ENCODE data around the gene TADA1. TPM values are rescaled to one million over a fixed set of nuclear protein-coding genes. Genes with fewer than 3 reads are reported as not detected.

TADA1 gene
- total RNA-seq, 2 donors from 2014 or later, result 10.1 to 12.1 TPM

DNA sequence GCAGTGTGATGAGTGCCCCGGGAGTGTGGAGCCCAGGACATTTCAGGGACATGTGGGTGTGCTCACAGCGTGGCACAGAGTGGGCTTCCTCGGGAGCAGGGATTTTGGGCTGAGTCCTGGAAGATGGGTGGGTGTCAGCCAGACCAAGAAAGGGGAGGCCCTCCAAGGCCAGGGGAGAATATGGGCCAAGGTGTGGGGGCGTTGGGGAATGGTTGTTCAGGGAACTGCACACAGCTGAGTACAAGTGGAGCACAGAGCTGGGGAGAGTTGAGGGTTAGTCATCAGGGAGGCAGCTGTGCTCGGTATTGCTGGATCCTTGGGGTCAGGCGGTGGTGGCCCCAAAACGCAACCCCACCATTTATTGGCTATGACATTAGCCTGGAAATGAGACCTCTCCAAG, 31.3 kb downstream of the TADA1 start:
- peaks cover 15% of the 10 kb centered on the region for H3K4me1 ChIP-seq
- no peaks in the 10 kb centered on the region for H3K9me3 ChIP-seq
- peaks cover 6% of the 10 kb centered on the region for H3K36me3 ChIP-seq
- DNase-seq, result no peak
- H3K27ac ChIP-seq, result peak overlapping the region; percentile 3
- intact Hi-C loops (cut with DNase I), result no loop called here
- TF ChIP-seq, protein P1, sequence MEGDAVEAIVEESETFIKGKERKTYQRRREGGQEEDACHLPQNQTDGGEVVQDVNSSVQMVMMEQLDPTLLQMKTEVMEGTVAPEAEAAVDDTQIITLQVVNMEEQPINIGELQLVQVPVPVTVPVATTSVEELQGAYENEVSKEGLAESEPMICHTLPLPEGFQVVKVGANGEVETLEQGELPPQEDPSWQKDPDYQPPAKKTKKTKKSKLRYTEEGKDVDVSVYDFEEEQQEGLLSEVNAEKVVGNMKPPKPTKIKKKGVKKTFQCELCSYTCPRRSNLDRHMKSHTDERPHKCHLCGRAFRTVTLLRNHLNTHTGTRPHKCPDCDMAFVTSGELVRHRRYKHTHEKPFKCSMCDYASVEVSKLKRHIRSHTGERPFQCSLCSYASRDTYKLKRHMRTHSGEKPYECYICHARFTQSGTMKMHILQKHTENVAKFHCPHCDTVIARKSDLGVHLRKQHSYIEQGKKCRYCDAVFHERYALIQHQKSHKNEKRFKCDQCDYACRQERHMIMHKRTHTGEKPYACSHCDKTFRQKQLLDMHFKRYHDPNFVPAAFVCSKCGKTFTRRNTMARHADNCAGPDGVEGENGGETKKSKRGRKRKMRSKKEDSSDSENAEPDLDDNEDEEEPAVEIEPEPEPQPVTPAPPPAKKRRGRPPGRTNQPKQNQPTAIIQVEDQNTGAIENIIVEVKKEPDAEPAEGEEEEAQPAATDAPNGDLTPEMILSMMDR (IDR thresholded peaks at IDR 0.05), result no peak
- no peak overlapping the region for H3K4me3 ChIP-seq
- H3K27me3 ChIP-seq, result no peaks in the 10 kb centered on the region
- no peak overlapping the region for H3K9ac ChIP-seq (ENCODE audit: low read depth in 2 of 2, low read length in 2 of 2)

DNA sequence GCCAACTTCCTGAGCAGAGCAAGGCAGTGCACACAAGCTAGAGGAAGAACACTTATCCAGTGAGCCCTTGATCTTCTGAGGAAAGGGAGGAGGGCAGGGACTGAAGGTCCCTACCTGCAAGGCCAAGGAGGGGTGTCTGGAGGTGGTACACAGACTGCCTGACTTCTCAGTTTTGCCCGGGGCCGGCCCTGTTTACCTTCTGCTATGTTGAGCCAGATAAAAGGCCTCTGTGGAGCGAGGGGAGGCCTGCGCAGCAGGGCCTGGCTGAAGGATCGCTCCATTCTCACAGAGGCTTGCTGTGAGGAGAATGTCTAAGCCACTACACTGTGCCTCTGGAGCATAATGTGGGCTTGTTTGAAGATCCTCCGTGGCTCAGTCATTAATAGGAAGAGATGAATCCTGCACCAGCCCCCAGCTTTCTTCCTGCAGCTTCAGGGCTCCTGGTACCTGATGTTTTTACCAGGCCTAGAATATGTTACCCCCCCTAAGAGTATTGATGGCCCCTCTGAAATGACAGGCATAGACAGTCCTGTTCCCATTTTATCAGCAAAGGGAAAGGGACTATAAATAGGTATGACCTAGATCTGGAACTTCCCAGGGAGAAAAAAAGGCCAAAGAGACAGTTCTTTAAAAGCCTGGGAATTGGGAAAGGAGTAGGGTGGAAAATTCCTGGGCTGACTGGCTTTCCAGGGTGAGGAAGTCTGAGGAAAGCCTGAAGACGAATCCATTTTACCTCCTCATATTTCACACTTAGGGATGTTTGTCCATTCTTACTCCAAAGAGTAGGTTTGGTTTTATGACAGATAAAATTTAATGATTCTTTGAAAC, 32.1 kb downstream of the TADA1 start:
- peaks cover 15% of the 10 kb centered on the region for H3K4me1 ChIP-seq
- DNase-seq, result no peak
- TF ChIP-seq, protein P1 (IDR thresholded peaks at IDR 0.05), result no peak
- no peak overlapping the region for H3K9ac ChIP-seq (ENCODE audit: low read depth in 2 of 2, low read length in 2 of 2)
- intact Hi-C loops (cut with DNase I), result no loop called here
- no peaks in the 10 kb centered on the region for H3K9me3 ChIP-seq
- peaks cover 6% of the 10 kb centered on the region for H3K36me3 ChIP-seq
- no peak overlapping the region for H3K4me3 ChIP-seq
- H3K27ac ChIP-seq, result peak overlapping the region; percentile 3
- H3K27me3 ChIP-seq, result no peaks in the 10 kb centered on the region

DNA sequence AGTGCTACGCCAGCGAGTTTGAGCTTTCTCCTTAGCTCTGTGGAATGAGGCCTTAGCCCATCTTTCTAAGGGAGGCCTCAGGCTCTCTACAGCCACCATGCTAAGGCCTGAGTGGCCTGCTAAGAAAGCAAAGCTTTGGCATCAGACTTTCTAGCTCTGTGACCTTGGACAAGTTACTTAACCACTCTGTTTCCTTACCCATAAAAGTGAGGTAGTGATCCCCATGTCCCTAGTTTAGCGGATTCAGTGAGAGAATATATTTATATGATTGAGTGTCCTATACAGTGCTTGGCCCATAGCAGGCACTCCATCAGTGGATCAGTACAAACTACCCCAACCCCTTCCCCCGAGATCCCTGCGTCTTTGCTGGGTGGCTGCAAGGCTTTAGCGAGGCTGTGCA, 32.7 kb downstream of the TADA1 start:
- DNase-seq, result no peak
- Histone ChIP-seq H3K4me1 (peaks cover 19% of the 10 kb centered on the region), H3K27ac (peak overlapping the region; percentile 3), H3K27me3 (no peaks in the 10 kb centered on the region), H3K9me3 (no peaks in the 10 kb centered on the region), H3K36me3 (peaks cover 6% of the 10 kb centered on the region), H3K4me3 (no peak overlapping the region), H3K9ac (ENCODE audit: low read depth in 2 of 2, low read length in 2 of 2) (no peak overlapping the region)
- intact Hi-C loops (cut with DNase I), result no loop called here
- TF ChIP-seq, protein P1 (IDR thresholded peaks at IDR 0.05), result no peak

DNA sequence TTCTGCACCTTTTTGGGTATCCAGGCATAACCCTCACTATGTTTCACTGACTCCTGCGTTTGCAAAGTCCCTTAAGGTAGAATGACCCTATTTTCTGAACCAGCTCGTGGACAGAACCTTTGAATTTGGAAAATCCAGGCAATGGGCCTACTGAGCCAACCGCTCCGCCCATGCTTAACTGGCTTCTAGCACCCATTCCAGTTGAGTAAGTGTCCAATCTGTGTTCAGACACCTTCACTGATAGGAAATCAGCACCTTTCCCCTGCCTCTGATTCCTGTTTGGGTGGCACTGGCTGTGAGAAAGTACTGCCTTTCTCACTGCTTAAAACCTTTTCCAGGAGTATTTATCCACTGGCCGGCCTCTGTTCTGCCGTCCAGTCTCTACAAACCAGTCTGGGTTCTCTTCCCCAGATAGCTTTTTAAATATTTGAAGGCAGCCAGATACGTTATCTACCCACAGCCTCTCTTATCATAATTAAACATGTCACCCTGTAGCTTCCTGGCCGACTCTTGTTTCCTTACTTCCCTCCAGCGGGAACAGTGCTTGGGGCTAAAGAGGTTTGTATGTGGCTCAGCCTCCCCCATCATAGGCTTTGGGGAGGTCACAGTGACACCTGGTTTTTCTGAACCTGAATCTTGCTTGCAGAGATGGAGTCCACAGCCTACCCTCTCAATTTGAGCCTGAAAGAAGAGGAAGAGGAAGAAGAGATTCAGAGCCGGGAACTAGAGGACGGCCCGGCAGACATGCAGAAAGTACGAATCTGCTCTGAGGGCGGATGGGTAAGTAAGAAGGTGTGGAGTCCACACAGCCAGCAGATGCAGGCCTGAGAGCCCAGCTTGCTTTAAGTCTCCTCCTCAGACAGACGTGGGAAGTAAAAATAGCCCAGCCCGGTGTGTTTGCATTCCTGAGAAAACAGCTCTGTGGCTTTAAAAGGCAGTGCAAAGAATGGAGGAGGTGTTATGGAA, 35.5 kb downstream of the TADA1 start:
- intact Hi-C loops (cut with DNase I), result no loop called here
- H3K27me3 ChIP-seq, result no peaks in the 10 kb centered on the region
- peak overlapping the region; percentile 65 for H3K4me3 ChIP-seq
- H3K27ac ChIP-seq, result peak overlapping the region; percentile 82
- no peaks in the 10 kb centered on the region for H3K9me3 ChIP-seq
- TF ChIP-seq, protein P1 (IDR thresholded peaks at IDR 0.05), result no peak
- peak; percentile 41 for DNase-seq
- H3K4me1 ChIP-seq, result peaks cover 22% of the 10 kb centered on the region
- H3K9ac ChIP-seq (ENCODE audit: low read depth in 2 of 2, low read length in 2 of 2), result peak overlapping the region; percentile 71 to 82
- H3K36me3 ChIP-seq, result peaks cover 6% of the 10 kb centered on the region

DNA sequence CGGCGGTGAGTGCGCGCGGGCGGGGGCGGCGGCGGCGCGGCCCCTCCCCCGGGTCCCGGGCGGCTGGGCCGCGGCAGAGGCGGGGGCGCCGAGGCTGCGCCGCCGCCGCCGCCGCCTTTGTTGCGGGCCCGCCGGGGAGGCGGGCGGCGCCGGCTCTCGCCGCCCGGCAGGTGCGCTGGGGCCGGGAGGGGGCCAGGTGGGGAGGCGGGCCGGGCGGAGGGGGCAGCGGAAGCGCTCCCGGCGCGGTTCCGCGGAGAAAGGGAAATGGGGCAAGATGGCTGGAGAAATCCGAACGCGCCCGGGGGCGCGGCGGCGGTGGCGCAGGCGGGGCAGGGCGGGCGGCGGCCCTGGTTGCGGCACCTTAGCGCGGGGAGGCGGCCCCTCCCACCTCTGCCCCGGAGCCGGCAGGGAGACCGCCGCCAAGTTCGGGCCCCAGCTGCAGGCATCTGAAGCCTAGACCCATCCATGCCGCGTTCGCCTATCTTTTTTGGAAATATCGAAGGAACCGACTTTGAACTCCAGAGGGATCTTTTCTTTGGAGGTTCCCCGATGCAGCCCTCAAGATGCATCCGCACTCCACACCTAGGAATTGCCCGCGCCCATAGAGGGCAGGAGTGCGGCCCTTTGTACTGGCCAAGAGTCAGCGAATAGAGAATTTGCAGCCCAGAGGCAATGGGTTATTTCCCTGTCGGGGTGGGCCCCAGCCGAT, 36.3 kb downstream of the TADA1 start:
- TF ChIP-seq, protein P1 (IDR thresholded peaks at IDR 0.05), result no peak
- Histone ChIP-seq H3K4me3 (peak overlapping the region; percentile 65), H3K36me3 (peaks cover 6% of the 10 kb centered on the region), H3K4me1 (peaks cover 22% of the 10 kb centered on the region), H3K27me3 (no peaks in the 10 kb centered on the region), H3K9me3 (no peaks in the 10 kb centered on the region), H3K27ac (peak overlapping the region; percentile 90), H3K9ac (ENCODE audit: low read depth in 2 of 2, low read length in 2 of 2) (peak overlapping the region; percentile 82 to 92)
- peak; percentile 70 for DNase-seq
- intact Hi-C loops (cut with DNase I), result no loop called here

Measured in colonic mucosa (tissue), 4 donors.